Measurements from ENCODE around the gene ZNF195. TPM values are rescaled to one million over a fixed set of nuclear protein-coding genes. Genes with fewer than 3 reads are reported as not detected.

The ZNF195 gene
- total and polyA plus RNA-seq, 2 of the 8 experiments (the other 6 are each of a cell fraction or from before 2014, with no cell fraction given): 23.9 to 88.6 TPM

- no peak for TF ChIP-seq CHD7 (IDR thresholded peaks at IDR 0.05; ENCODE audit: insufficient replicate concordance, low read length)
Observed at GRCh38 chr11:3345736-3346135, 33.2 kb downstream of the ZNF195 start (continued).

All from H1 (cell line).